Activated CD4-positive, alpha-beta T cell treated with anti-CD3 and anti-CD28 coated beads, Interleukin-2, amount 50 U/mL, for 4 hours (primary cell): ENCODE results near the gene MVD.
A peak's percentile ranks its signal among the peaks of the same experiment; 100 is the strongest.

ENCODE experiments used
- DNase-seq, 2 experiments: peaks; one replicate each; pipeline ENCODE4 v3.0.0-alpha.2; 2020

The MVD gene

GRCh38 chr16:88653596-88654362 is 9.1 kb downstream of the MVD start:
- no peak for DNase-seq

- DNase-seq = no peak
Observed at GRCh38 chr16:88653101-88653500, 9.8 kb downstream of the MVD start.

- DNase-seq = no peak
Observed at GRCh38 chr16:88652762-88653063, 10.2 kb downstream of the MVD start.

GRCh38 chr16:88651989-88652761 is 10.7 kb downstream of the MVD start:
- no peak for DNase-seq

GRCh38 chr16:88651276-88651988 is 11.5 kb downstream of the MVD start:
- peak; percentile 39 to 50 for DNase-seq

- peak; percentile 57 to 61 for DNase-seq
Observed at GRCh38 chr16:88650749-88651275, 12.1 kb downstream of the MVD start, which contains the start of gene CYBA. Gene CYBA (minus strand): TSS chr16:88651053. CDS start chr16:88651013, 40 bp downstream.

- no peak for DNase-seq
Observed at GRCh38 chr16:88649924-88650748, 12.8 kb downstream of the MVD start.

- DNase-seq = no peak
Observed at GRCh38 chr16:88649195-88649923, 13.5 kb downstream of the MVD start.

- no peak for DNase-seq
Observed at GRCh38 chr16:88647178-88648070, 15.5 kb downstream of the MVD start.

GRCh38 chr16:88646345-88647034 is 16.4 kb downstream of the MVD start:
- no peak for DNase-seq

- DNase-seq = no peak
Observed at GRCh38 chr16:88645941-88646340, 16.9 kb downstream of the MVD start.

GRCh38 chr16:88645455-88645854 is 17.4 kb downstream of the MVD start:
- DNase-seq = no peak

GRCh38 chr16:88643644-88643932 is 19.3 kb downstream of the MVD start:
- DNase-seq = no peak

GRCh38 chr16:88642881-88643643 is 19.8 kb downstream of the MVD start:
- no peak for DNase-seq

- DNase-seq = no peak
Observed at GRCh38 chr16:88640498-88641247, 22.2 kb downstream of the MVD start.

GRCh38 chr16:88640039-88640495 is 22.8 kb downstream of the MVD start:
- no peak for DNase-seq

- no peak for DNase-seq
Observed at GRCh38 chr16:88639231-88640038, 23.5 kb downstream of the MVD start.
